Pulmonary artery endothelial cell (primary cell): ENCODE results near the gene DLX1. TPM values are rescaled to one million over a fixed set of nuclear protein-coding genes. Genes with fewer than 3 reads are reported as not detected.
A peak's percentile ranks its signal among the peaks of the same experiment; 100 is the strongest.
"Not testable (repeated sequence)": the region's sequence is repeated elsewhere in the genome, so short reads cannot be mapped to it uniquely, and the experiment has no call there.

Experiments used
- DNase-seq: peaks from one replicate; pipeline ENCODE4 v3.0.0-alpha.2; 2011; ENCODE audit warnings: low read depth, low spot score
- total RNA-seq: library from RNA; depleted of rRNA; stranded (reverse); fragments of >200 nt; gene quantifications from 2 replicates; pipeline ENCODE4 v1.2.3, GENCODE V29; 2014

Gene DLX1
- 0.07 and 0.11 TPM in 2 replicates for total RNA-seq

- DNase-seq, result no peak
Observed at GRCh38 chr2:172085460-172086159, at the start of gene DLX1. Gene DLX1, plus strand, starts transcription at chr2:172085507. Its CDS starts 171 bp downstream, at chr2:172085678.

- DNase-seq, result no peak
Observed at GRCh38 chr2:172038121-172038520, 47.2 kb upstream of the DLX1 start.

GRCh38 chr2:172038604-172039003, 46.7 kb upstream of the DLX1 start:
- no peak for DNase-seq

GRCh38 chr2:172039011-172039704, 46.1 kb upstream of the DLX1 start:
- no peak for DNase-seq

GRCh38 chr2:172040311-172040710, 45.0 kb upstream of the DLX1 start:
- DNase-seq, result no peak

- DNase-seq, result no peak
Observed at GRCh38 chr2:172046080-172046678, 39.1 kb upstream of the DLX1 start.

GRCh38 chr2:172046866-172047565, 38.3 kb upstream of the DLX1 start:
- no peak for DNase-seq

GRCh38 chr2:172047566-172048507, 37.5 kb upstream of the DLX1 start:
- no peak for DNase-seq

- no peak for DNase-seq
Observed at GRCh38 chr2:172048508-172049503, 36.5 kb upstream of the DLX1 start.

GRCh38 chr2:172049567-172050120, 35.7 kb upstream of the DLX1 start:
- DNase-seq, result no peak

GRCh38 chr2:172050479-172051125, 34.7 kb upstream of the DLX1 start:
- no peak for DNase-seq

GRCh38 chr2:172052000-172052983, 33.0 kb upstream of the DLX1 start:
- DNase-seq, result peak; percentile 41

- DNase-seq, result no peak
Observed at GRCh38 chr2:172053486-172053885, 31.8 kb upstream of the DLX1 start.

- DNase-seq, result no peak
Observed at GRCh38 chr2:172056293-172056692, 29.0 kb upstream of the DLX1 start.

GRCh38 chr2:172058660-172059059, 26.6 kb upstream of the DLX1 start:
- DNase-seq, result no peak

GRCh38 chr2:172060118-172060517, 25.2 kb upstream of the DLX1 start:
- DNase-seq, result not testable (repeated sequence)

- no peak for DNase-seq
Observed at GRCh38 chr2:172062402-172063004, 22.8 kb upstream of the DLX1 start.
